Prostate gland (tissue), 2 donors: ENCODE measurements around the gene TIRAP.

Source experiments
- POLR2A ChIP-seq: fragments of 450-650 bp; IDR thresholded peaks from one replicate; pipeline ENCODE4 v1.6.1; 2016; ENCODE audit warnings: antibody characterized with exemption, mild to moderate bottlenecking
- TF ChIP-seq, protein P1 (sequence below), 4 experiments: fragments of 200-600 bp in 2 of 4; fragments of 450-650 bp in 2 of 4; sonication (generic) in 2 of 4; IDR thresholded peaks; 1 replicate in 3 of 4; 2 replicates in 1 of 4; pipeline ENCODE4 v1.5.1; 2016 to 2019; ENCODE audit warnings: antibody characterized with exemption in 4 of 4, mild to moderate bottlenecking in 2 of 4, moderate library complexity in 2 of 4

GRCh38 chr11:126317432-126317755, 34.5 kb downstream of the TIRAP start:
- TF ChIP-seq, protein P1, sequence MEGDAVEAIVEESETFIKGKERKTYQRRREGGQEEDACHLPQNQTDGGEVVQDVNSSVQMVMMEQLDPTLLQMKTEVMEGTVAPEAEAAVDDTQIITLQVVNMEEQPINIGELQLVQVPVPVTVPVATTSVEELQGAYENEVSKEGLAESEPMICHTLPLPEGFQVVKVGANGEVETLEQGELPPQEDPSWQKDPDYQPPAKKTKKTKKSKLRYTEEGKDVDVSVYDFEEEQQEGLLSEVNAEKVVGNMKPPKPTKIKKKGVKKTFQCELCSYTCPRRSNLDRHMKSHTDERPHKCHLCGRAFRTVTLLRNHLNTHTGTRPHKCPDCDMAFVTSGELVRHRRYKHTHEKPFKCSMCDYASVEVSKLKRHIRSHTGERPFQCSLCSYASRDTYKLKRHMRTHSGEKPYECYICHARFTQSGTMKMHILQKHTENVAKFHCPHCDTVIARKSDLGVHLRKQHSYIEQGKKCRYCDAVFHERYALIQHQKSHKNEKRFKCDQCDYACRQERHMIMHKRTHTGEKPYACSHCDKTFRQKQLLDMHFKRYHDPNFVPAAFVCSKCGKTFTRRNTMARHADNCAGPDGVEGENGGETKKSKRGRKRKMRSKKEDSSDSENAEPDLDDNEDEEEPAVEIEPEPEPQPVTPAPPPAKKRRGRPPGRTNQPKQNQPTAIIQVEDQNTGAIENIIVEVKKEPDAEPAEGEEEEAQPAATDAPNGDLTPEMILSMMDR (IDR thresholded peaks at IDR 0.05) = no peak
- TF ChIP-seq POLR2A = no peak
